NCI-H128 (cell line): ENCODE measurements around the gene TMEM243.
"Not testable (repeated sequence)": the region's sequence is repeated elsewhere in the genome, so short reads cannot be mapped to it uniquely, and the experiment has no call there.

Experiments
- DNase-seq: peaks from one replicate; lab custom pipeline; 2025; ENCODE audit not compliant: unreplicated experiment; lab: John Stamatoyannopoulos, UW

TMEM243 gene

DNA sequence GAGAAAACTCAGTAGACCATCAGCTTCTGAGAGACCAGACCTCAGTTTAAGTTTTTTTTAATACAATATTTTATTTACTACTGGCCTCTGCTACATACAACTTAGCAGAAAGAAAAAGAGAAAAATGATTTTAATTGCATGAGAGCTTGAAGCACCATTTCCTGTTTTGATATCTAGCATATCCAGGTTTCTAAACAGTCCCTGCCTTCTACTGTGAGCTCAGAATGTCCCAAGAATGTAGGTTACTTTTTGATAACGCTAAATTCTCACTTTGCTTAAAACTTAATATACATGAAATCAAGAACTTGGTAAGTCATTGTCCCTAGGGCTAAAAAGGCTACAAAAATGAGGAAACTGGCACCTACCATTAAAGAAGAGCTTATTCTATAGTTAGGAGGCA is 7.0 kb downstream of the TMEM243 start:
- no peak for DNase-seq

DNA sequence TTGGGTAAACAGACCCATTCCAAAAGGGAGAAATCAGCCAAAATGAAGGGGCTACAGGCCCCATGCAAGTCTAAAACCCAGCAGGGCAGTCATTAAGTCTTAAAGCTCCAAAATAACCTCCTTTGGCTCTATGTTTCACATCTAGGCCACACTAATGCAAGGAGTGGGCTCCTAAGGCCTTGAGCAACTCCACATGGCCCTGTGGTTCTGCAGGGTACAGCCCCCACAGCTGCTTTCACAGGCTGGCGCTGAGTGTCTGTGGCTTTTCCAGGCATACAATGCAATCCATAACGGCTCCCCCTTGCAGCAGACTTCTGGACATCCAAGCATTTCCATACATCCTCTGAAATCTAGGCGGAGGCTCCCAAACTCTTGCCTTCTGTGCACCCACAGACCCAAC is 9.0 kb downstream of the TMEM243 start:
- DNase-seq, result no peak

DNA sequence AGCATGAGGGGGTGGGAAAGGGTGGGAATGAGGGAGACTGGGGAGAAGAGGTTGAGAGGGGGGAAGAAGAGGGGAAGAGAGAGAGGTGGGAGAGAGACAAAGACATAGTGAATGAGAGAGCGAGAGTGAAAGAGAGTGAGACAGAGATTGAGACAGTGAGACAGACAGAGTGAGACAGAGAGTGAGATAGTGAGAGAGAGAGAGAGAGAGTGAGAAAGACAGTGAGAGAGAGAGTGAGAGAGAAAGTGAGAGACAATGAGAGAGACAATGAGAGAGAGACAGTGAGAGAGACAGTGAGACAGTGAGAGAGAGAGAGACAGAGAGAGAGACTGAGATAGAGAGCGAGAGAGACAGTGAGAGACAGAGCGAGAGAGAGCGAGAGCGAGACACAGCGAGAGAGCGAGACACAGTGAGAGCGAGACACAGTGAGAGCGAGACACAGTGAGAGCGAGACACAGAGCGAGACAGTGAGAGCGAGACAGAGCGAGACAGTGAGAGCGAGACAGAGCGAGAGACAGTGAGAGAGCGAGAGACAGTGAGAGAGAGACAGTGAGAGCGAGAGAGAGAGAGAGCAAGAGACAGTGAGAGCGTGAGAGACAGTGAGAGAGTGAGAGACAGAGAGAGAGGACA is 10.1 kb downstream of the TMEM243 start:
- no peak for DNase-seq

DNA sequence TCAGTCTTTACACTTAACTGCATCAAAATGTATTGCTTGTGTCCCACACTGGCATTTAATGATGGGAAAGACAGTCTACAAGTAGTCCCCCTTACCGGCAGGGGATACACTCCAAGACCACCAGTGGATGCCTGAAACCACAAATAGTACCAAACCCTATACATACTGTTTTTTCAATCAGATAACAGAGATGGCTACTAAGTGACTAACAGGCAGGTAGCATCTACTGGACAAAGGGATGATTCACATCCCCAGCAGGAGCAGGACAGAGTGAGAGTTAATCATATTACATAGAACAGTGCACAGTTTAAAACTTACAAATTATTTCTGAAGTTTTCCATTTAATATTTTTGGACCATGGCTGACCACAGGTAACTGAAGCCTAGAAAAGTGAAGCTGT is 13.2 kb downstream of the TMEM243 start:
- DNase-seq, result no peak

DNA sequence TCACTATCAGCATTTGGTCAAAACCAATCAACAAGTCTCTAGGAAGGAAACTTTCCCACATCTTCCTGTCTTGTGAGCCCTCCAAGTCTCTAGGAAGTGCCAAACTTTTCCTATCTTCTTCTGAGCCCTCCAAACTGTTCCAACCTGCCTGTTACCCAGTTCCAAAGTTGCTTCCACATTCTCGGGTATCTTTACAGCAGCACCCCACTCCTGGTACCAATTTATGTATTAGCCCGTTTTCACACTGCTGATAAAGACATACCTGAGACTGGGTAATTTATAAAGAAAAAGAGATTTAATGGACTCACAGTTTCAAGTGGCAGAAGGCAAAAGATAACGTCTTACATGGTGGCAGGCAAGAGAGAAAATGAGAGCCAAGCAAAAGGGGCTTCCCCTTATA is 13.8 kb downstream of the TMEM243 start:
- not testable (repeated sequence) for DNase-seq

DNA sequence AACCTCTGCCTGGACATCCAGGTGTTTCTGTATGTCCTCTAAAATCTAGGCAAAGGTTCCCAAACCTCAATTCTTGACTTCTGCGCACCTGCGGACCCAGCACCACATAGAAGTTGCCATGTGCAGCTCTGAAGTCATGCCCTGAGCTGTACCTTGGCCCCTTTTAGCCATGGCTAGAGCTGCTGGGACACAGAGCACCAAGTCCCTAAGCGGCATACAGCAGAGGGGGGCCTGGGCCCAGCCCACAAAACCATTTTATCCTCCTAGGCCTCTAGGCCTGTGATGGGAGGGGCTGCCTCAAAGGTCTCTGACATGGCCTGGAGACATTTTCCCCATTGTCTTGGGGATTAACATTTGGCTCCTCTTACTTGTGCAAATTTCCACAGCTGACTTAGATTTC is 14.6 kb downstream of the TMEM243 start:
- DNase-seq, result no peak

DNA sequence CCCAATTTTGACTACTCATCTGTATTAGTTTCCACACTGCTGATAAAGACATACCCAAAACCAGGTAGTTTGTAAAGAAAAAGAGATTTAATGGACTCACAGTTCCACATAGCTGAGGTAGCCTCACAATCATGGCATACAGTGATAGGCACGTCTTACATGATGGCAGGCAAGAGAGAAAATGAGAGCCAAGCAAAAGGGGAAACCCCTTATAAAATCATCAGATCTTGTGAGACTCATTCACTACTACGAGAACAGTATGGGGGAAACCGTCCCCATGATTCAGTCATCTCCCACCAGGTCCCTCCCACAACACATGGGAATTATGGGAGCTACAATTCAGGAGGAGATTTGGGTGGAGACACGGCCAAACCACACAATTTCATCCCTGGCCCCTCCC is 15.6 kb downstream of the TMEM243 start:
- not testable (repeated sequence) for DNase-seq

DNA sequence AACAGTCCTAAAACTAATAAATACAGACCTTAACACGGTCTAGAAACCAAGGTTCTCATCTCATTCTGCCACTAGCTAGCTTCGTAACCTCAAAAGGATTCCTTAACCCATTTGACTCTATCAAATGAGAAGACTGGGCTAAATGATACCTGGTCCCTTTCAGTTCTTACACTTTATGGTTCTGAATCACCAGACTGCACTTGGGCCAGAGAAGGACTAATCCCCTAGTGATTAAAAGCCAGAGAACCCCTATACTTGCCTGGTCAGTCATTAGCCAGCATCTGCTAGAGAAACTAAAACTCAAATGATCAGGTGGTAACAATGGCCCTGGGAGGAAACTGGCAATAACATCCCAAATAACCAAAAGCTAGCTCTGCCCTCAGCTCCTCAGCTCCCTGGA is 16.8 kb downstream of the TMEM243 start:
- DNase-seq, result no peak

DNA sequence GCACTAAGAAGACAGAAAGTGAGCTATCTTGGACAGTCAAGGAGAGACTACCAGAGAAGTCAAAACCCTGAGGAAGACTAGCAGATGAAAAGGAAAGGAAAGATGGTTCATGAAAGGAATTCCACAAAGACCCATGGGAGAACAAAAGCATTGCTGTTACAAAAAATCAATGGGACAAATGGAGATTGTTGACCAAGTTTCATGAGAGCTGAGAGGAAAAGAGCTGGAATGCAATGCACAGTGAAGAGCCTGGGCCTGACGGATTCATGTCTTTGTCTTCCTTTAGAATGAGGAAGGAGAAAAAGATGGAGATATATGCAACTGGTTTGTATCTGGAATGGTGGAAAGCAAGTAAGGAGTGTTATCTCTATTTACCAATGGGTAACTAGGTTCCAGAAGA is 17.3 kb downstream of the TMEM243 start:
- DNase-seq, result no peak

DNA sequence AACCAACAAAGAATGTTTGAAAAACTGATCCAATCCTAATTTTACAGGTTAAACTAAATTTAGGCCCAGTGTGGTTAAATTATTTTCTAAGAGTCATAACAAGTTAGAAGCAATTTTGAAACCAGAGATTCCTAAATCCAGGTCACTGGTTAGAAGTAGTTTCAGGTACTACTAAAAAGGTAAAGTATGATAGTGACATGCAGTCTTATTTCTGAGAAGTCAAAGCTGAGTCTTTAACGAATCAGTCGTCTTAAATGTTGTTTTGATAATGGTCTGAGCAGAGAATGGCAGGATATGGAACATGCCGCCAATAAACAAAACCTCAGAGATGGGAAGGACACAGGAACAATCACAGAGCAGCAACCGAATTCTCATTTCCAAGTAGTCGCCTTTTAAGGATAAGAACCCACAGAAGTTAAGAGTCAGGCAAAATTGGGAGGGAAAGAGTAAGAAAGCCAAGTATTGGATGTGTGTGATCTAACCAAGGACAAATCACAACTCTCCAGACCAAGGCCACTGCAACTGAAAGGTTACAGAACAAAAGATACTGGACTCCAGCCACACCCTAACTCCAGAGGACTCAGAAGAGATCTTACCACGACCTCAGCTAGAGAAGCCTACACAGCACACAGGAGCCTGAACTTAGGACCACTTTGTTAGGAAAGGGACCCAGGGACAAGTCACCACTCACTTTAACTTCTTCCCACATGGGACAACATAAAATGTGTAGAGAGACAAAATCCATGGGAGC is 19.7 kb downstream of the TMEM243 start:
- DNase-seq, result no peak

DNA sequence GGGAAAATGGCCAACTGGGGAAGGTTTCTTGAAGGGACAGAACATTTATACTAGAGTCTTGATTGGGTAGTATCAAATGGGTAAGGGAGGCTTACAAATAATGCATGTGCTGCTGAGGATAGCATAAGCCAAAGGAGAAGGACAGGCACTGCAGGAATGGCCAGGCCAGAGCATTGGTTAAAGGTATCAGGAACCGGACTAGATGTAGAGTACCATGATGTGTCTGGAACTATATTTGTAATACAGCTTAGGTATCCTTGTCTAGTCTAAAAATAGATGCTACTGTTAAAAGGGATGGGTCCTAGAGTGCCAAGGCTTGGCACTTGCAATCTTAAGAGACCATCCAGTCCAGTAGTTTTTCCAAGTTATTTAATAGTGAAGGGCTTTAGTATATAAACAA is 20.3 kb downstream of the TMEM243 start:
- no peak for DNase-seq

DNA sequence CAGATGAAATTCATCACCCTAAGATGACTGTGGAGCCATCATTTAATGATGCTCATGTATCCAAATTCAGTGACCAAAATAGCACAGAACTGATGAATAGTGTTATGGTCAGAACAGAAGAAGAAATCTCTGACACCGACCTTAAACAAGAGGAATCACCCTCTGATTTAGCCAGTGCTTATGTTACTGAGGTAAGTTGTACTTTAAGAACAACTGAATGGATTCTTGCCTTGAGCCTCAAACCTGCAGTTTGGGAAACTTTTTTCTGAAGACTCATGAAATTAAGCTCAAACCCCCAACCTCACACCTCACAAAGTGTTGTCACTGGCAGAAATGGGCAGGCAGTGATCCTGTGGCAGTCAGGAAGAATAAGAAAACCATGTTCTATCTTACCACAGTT is 25.6 kb downstream of the TMEM243 start:
- no peak for DNase-seq

DNA sequence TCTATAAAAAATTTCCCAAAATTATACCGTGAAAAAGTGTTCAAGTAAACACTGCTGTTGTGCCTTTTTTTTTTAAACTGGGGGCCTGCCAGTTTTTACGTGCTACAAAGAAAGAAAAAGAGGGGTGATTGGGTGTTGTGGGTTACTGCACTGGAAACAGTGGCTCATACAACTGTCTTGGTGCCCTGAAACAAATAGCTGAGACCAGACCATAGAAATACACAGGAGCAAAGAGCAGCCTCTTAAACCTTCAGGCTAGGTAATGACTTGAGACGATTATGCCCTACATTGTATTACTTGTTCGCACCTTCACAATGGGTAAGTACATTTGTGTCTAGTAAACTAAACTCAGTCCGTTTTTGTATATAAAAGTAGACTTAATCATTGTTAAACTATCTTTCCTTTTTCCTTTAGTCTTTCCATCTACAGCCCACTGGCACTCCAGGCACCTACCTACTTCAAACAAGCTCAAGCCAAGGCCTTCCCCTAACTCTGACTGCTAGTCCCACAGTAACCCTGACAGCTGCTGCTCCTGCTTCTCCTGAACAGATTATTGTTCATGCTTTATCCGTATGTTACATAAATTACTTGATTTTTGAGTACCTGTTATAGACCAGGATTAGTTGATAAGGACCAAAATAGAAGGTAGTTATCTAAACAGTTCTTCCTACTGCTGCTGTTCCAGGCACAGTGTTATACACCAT is 26.6 kb downstream of the TMEM243 start:
- DNase-seq, result no peak

DNA sequence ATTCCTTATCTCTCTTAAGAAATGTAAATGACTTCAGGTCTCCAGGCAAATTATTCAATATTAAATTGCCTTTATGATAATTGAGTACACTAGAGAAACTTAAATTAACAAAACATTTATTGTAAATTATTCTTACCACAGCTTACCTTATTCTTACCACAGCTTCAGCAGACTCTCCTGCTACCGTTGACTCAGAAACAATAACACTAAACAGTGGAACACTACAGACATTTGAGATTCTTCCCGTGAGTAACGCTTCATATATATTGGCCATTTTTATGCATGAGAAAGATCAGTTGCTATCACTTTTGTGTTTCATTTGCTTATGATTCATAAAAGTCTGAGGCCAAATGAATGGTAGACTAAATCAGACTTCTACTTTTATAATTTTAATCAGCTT is 28.7 kb downstream of the TMEM243 start:
- no peak for DNase-seq

DNA sequence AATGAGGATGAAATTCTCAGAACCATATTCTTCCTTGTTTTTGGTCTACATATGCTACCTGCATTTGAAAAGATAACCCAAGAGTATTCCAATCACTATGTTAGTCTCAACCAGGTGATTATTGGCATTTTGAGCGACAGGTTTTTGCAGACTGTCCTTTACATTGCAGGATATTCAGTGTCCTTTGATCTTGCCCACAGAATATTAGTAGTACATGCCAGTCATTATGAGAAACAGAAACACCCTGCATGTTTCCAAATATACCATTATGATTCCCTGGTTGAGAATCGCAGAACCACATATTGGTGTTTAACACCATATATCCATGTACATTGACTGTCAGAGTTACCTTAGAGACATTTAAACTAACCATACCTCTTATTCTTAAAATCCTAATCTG is 30.6 kb downstream of the TMEM243 start:
- DNase-seq, result no peak

DNA sequence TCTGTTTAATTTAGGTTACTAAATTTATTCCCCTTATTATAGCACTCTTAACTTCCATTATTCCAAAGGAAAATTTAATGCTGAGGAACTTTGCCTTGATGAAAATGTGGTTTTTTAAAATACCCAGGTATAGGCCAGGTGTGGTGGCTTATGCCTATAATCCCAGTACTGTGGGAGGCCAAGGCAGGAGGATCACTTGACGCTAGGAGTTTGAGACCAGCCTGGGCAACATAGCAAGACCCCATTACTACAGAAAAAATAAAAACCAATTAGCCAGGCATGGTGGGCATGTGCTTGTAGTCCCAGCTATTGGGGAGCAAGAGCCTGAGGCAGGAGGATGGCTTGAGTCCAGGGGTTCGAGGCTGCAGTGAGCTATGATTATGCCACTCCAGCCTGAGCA is 32.4 kb downstream of the TMEM243 start:
- no peak for DNase-seq

DNA sequence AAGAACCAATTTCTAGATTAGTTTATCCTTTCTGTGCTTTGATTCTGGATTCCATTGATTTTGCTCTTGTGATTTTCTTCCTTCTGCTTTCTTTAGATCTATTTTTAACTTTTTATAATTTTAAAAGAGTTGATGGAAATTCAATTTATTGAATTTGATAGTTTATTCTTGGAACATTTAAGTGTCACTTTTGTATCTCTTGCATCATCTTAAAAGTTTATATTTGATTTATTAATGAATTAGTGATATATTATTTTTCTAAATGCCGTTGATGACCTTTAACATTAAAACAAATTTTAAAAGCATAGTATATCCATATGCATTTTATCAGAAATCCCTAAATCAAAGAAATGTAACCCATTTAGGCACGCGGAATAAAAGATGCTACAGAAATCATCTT is 40.4 kb downstream of the TMEM243 start:
- no peak for DNase-seq

DNA sequence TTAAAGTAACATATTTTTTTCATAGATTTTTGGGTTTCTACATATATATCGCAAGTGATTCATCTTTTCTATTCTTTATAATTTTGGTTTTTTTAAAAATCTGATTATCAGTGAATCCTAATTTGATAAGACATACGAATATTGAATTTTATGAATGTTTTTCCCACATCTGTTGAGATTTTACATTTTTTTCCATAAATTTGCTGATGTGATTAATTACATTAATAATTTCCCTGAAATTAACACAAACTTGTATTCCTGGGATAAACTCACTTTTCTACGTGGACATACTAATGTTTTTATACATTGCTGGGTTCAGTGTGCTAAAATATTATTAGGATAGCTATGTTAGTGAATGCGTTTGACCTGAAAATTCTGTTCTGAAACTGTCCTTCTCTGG is 41.2 kb downstream of the TMEM243 start:
- no peak for DNase-seq

DNA sequence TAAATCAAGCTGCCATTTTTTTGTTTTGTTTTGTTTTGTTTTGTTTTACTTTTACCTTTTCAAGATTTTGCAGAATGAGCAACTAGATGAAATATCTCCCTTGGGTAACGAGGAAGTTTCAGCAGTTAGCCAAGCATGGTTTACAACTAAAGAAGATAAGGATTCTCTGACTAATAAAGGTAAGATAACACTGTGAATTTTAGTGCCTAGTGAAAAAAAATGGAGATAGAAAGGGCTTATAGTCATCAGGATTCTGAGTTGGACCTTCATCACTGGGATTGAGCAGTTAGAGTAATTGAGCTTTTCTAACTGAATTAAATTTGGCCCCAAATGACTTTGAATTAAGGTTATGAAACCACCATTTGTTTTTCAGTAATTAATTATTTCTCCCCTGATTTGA is 46.1 kb downstream of the TMEM243 start:
- DNase-seq, result no peak

DNA sequence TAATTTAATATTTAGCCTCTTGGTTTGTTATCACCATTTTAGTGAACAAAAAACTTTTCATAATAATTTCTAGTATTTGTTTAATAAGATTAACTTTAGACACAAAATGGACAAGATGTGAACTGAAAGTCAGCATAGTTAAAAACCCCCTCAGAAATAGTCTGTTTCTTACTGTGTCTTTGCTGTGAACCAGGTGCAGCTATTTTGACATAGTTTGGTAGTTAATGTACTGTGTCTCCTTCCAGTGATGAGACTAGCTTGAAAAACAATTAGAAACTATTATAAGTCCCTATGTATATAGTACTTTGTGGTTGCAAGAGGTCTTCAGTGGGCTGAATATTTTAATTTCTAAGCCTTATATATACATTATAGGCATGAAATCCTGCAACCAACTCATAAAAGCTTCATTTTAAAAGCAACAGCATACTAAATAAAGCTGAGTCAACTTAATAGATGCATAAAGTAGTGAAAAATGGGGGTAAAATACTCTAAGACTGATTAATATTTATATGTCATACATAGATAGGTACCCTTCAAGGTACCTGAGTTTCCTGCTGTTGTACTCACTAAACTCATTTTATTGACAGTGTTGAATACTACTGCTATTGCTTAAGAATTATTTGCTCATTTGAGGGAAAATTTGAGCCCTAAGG is 48.1 kb downstream of the TMEM243 start:
- no peak for DNase-seq

DNA sequence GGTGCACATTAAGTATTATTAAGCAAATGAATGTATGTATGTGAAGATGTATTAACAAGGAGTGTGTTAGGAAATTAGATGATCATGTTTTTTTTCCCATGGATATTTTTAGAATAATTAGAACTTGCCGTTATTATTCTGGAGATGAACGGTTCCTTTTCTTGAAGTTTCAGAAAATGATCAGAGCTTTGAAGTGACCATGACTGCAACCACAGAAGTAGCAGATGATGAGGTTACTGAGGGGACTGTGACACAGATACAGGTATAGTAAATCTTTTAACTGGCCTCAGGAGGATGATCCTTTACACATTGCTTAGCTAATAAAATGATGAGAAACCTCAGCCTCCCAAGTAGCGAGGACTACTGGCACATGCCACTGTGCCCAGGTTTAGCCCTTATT is 48.7 kb downstream of the TMEM243 start:
- no peak for DNase-seq

DNA sequence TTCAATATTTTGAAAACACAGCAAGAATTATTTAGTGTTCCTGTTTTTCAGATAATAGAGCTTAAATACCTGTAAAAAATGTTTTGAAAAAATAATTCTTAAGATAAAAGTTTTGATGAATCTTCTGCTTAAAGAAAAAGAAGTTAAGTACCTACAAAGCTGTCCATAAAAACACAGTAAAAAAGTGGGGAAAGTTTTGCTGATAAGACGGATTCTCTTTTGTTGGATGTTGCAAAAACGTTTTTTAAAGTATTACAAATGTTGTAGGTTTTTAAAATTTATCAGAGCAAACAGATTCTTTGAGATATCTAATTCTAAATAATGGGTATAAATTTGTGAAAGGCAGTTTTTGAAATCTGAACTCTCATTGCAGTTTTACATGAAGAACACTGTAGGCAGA is 55.1 kb downstream of the TMEM243 start:
- no peak for DNase-seq
